Central memory CD4-positive, alpha-beta T cell (primary cell): Measurements from ENCODE around the gene CDC42EP1.
"Not testable (repeated sequence)": the region's sequence is repeated elsewhere in the genome, so short reads cannot be mapped to it uniquely, and the experiment has no call there.

ENCODE experiments used
- DNase-seq: peaks from one replicate; pipeline ENCODE4 v3.0.0; 2022

Gene CDC42EP1

DNA sequence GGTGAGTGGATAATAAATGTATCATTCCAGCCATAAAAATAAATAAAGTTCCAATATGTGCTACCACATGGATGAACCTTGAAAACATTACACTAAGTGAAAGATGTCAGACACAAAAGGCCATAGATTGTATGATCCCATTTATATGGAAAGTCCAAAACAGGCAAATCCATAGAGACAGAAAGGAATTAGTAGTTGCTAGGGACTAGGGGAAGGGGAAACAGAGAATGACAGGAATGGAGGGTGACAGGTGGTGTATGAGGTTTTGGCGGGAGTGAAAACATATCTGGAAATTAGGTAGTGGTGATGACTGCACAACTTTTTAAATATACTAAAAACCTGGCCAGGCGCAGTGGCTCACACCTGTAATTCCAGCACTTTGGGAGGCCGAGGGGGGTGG is 25.8 kb upstream of the CDC42EP1 start:
- DNase-seq = no peak

DNA sequence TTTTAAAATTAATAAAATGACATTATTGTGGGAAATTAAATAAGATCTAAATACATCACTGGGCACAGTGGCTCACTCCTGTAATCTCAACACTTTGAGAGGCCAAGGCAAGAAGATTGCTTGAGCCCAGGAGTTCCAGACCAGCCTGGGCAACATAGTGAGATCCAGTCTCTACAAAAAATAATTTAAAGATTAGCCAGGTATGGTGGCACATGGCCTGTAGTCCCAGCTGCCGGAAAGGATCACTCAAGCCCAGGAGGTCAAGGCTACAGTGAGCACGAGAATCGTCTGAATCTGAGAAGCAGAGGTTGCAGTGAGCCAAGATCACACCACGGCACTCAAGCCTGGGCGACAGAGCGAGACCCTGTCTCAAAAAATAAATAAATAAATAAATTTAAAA is 25.1 kb upstream of the CDC42EP1 start:
- no peak for DNase-seq

GRCh38 chr22:37538590-37539357 is 21.5 kb upstream of the CDC42EP1 start:
- DNase-seq = peak; percentile 81

GRCh38 chr22:37539790-37540189 is 20.5 kb upstream of the CDC42EP1 start:
- not testable (repeated sequence) for DNase-seq

- DNase-seq = not testable (repeated sequence)
Measured at GRCh38 chr22:37542416-37542815, 17.9 kb upstream of the CDC42EP1 start.

DNA sequence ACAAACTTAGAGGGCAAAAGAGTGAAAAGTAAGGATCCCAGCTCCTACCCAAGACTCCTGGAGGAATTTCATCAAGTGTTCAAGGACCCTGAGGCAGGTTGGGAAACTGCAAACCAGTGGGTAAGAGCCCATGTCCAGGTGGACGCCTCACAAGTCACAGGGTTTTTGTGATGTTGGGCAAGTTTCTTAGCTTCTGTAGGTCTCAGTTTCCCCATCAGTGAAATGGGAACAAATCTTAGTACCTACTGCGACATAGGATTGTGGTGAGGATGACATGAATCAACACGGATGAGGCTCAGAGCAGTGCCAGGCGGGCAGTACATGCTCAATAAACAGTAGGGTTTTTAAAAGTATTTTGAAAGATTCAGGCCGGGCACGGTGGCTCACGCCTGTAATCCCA is 17.3 kb upstream of the CDC42EP1 start:
- no peak for DNase-seq

GRCh38 chr22:37544955-37545702 is 15.2 kb upstream of the CDC42EP1 start:
- DNase-seq = peak; percentile 13

DNA sequence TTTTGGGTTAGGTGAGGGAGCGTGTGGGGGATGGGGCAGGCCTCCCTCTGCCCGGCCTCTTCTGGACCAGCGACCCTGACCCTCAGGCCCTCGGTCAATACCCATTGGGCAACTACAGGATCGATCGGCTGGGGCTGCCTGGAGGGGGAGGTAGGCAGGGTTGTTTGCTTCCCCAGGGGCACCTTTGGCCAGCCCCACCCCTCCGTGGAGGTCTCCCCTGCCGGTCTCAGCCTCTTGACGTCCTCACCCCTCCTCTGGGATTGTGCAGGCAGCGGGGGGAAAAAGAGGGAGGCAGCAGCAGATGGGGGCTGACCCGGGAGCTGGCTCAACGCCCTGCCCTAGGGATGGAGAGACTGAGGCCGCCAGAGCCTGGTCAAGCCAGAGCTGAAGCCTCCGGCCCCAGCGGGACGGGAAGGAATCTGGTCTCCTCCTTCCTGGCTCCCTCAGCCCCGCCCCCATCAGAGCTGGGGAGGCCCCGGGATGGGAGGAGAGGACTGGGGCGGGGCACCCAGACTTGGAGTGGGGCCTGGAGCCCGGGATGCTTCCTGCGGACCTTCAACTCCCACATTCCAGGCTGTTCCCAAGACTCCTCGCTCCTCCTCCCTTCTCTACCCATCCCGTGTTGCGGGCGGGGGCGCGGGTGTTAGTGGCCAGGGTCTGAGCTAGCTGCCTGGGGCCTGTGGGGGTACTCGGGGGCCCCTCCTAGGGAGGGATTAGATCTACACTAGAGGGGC is 14.4 kb upstream of the CDC42EP1 start:
- DNase-seq = no peak

- DNase-seq = no peak
Measured at GRCh38 chr22:37546437-37547250, 13.6 kb upstream of the CDC42EP1 start.

DNA sequence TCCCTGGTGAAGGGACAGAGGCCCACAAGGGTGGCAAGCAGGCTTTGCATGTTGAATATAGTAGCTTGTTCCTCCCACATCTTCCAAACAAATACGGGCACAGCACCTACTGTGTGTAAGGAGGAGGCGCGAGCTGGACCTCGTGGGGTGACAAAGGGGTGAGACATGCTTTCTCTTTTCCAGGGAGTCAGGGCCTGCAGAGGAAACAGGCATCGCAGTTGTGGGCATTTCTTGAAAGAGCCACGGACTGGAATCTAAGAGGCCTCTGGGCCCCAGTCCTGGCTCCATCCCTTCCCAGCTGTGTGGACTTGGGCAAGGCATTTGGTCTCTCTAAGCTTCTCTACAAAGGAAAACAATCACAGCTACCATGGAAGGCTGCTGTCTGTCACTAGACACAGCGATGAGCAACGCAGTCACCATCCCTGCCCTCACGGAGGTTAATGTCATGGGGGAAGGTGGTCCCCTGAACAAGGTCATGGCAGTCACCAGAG is 13.0 kb upstream of the CDC42EP1 start:
- no peak for DNase-seq

GRCh38 chr22:37549704-37550059 is 10.6 kb upstream of the CDC42EP1 start:
- DNase-seq = no peak

DNA sequence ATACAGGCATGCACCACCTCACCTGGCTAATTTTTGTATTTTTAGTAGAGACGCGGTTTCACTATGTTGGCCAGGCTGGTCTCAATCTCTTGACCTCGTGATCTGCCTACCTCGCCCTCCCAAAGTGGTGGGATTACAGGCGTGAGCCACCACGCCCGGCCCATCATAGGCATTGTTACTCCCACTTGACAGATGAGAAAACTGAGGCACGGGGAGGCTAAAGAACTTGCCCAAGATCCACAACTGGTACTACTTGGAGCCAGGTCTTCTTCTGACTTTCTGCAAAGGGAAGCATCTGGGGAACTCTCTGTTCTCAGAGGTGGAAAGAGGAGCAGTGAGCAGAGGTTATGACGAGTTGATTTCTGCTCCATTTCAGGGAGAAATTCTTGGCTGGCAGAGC is 9.4 kb upstream of the CDC42EP1 start:
- DNase-seq = not testable (repeated sequence)

- DNase-seq = no peak
Measured at GRCh38 chr22:37551981-37552380, 8.3 kb upstream of the CDC42EP1 start.

GRCh38 chr22:37552524-37553163 is 7.6 kb upstream of the CDC42EP1 start:
- no peak for DNase-seq

GRCh38 chr22:37553725-37554124 is 6.6 kb upstream of the CDC42EP1 start:
- DNase-seq = no peak

- DNase-seq = no peak
Measured at GRCh38 chr22:37555029-37555428, 5.3 kb upstream of the CDC42EP1 start.

DNA sequence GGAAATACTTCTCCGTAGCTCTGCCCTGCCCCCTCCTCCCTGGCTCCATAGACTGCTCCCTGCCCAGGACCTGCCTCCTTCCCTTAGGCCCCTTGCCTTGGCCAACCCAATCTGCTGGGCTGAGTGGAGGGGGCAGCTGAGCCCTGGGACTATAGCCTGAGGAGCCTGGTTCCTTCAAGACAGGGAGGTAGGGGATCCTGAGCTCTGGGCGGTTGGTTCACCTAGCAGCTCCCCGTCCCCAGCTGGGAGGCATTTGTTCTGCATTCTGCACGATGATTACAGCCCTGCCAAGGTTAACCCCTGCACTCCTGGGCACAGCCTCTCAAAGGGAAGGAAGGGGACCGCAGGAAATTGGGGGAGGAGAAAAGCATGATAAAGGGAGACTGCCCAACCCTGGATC is 3.6 kb upstream of the CDC42EP1 start:
- DNase-seq = no peak

DNA sequence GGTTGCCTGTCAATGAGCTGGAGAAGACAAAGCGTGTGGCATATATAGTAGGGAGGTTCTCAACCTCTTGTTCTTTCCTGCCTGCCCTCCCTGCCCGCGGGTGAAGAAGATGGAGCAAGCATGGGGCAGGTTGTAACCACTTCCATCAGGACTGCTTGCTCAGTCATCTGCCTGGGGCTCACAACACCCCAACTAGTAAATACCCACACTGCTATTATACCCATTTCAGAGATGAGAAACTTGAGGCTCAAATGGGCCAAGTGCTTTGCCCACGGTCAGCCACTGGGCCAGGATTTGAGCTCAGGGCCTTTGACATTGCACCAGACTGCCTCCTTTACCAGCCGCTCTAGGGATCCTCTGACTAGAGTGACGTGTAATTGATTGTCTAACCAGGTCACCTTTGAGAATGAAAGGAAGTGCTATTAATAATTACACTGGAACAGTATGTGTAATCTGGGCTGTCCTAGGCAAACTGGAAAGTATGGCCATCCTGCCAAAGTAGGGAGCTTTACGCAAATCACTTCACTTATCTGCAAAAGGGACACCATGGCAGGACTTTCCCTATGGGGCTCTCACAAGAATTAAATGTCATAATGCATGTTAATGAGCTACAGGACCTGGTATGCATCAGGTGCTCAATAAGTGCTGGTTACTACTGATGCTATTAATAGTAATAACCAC is 2.8 kb upstream of the CDC42EP1 start:
- DNase-seq = no peak

GRCh38 chr22:37558815-37559214 is 1.5 kb upstream of the CDC42EP1 start:
- no peak for DNase-seq

DNA sequence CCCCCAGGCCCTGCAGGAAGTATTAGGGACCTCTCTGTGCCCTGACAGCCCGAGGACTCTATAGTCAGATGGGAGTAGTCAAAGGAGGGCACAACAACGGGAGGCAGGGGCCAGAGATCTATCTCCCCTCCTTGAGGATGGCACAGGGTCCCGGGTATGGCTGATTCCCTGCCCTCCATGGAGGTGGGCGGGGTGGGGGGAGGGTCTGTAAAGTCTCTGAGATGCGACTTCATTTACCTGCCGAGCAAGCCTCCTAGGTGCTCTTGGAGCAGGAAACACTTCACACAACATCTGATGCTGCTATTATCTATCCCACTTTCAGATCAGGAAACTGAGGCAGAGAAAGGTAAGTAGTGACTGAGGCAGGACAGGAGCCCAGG is 769 bp upstream of the CDC42EP1 start:
- DNase-seq = no peak

- no peak for DNase-seq
Measured at GRCh38 chr22:37560608-37561211, 430 bp downstream of the CDC42EP1 start.
